NCI-H2029 (cell line): ENCODE measurements around the gene TMEM120A.

Experiments used
- DNase-seq: peaks from one replicate; lab custom pipeline; 2025; lab: John Stamatoyannopoulos, UW

TMEM120A gene

DNA sequence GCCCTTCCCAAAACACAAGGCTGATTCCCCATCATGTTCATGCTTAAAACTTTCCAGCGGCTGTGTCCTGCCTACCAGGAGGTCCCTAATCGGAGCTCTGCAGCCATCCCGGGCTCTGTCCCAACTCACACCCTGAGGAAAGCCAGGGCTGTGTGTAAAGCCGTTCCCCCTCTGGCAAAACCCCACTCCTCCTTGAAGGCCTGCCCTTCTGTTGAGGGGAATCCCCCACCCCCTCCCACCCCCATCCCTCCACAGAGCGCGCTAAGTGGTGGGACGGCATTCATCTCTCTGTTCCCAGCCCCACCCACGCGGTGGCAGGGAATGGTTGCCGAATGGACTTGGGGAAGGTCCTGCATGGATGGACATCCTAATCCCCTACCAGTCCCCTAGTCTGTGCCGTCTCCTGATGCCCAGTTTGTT lies 667 bp upstream of the TMEM120A start:
- DNase-seq: no peak

DNA sequence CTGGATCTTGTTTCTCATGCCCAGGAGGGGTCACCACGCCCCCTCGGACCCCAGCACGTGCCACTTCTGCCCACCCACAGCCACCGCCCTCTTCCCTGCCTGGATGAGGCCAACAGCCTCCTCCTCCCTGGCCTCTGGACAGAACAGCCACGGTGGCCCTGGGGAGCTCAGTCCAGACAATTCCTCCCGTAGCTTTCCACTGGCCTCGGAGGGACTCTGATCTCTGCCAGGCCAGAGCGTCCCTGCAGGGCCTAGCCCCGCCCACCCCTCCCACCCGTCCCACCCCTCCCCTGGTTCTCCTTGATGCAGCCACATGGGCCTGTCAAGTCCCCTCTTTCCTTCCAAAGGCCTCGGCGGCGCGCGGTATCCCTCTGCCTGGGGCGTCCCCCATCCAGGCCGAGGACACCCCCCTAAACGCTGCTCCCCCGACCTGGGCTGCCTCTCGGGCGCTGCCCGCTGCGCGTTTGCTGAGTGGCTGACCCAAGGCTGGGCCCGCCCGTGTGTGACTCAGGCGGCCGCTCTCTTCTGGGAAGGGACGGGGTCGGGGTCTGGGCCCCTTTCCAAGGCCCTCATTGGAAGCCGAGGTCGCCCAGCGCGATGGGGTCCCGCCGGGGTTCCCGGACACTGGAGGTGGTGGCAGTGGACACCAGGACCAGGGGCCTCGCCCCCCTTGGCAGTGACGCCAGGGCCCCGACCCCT lies 557 bp downstream of the TMEM120A start:
- DNase-seq: no peak

DNA sequence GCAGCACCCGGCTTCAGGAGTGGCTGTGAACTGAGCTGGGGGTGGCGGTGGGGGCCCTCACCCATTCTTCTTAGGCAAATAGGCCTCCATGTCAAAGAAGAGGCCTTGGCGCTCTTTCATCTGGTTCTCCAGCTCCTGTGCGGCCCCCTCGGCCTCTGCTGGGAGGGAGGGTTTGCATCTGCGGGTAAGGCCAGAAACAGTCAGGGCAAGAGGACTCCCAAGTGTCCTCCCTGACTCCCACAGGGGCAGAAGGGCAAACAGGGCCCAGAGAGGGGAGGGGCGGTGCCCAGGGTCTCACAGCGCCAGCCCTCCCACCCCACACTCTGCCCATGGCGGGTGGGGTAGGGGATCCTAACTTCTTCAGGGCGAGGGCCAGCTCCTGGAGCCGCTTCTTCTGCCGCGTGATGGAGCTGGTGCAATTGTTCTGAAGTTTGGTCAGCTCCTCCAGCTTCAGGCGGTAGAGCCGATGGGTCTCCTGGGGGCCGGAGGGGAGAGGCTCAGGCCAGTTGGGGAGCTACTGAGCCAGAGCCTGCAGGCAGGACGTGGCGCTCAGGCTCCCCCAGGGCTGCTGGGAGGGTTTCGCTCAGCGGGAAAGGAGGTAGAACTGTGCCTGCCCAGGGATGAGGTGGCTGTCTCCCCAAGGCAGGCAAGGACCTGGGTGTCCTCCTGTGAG lies 2.2 kb downstream of the TMEM120A start:
- no peak for DNase-seq

DNA sequence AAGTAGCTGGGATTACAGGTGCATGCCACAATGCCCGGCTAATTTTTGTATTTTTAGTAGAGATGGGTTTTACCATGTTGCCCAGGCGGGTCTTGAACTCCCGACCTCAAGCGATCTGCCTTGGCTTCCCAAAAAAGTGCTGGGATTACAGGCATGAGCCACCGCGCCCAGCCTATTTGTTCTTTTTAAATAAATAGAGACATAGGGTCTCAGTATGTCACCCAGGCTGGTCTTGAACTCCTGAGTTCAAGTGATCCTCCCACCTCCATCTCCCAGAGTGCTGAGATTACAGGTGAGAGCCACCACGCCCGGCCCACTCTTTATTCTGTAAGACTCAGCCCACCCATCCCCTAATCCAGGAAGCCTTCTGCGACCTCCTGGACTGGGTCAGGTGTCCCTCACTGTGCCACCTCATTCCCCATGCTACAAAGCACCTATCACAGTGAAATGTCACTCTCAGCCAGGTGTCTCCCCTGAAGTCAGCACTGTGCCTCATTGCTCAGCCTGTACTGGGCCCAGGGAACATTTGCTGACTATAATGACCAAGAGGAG lies 2.8 kb downstream of the TMEM120A start:
- no peak for DNase-seq

DNA sequence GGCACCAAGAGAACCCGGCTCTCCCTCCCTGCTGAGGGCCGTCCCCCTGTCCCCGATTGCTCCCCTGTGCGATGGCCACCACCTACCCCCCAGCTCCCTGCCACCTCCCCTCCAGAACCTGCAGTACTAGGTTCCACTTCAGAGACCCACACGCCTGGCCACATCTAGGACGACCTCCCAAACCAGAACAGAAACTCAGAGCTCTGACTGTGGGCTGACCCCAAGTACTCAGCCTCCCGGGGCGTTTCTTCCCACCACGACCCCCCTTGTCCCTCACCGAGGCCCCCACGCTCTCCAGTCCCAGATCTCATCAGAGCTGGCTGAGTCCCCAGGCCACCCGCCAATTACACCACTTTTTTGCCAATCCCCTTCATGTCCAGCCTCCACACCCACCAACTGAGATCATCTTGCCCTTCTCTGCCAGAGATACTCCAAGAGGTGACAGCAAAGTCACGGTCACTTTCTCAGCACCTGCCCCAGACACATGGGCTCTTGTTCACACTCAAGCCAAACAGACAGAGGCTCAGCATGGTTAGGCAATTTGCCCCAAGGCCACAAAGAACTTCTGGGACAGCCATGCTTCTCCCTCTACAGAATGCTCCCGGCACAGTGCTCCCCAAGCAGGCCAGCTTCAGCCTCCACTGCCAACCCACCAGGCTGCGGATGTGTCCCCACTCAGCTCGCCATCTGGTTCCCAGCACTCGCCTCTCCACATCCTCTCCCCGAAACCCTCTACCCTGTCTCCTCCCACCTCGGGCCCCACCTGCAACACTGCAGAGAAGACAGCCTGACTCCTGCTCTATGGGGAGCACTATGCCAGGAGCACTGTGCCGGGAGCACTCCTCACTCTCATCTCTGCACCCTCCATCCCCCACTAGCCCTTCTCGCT lies 4.7 kb downstream of the TMEM120A start:
- no peak for DNase-seq

DNA sequence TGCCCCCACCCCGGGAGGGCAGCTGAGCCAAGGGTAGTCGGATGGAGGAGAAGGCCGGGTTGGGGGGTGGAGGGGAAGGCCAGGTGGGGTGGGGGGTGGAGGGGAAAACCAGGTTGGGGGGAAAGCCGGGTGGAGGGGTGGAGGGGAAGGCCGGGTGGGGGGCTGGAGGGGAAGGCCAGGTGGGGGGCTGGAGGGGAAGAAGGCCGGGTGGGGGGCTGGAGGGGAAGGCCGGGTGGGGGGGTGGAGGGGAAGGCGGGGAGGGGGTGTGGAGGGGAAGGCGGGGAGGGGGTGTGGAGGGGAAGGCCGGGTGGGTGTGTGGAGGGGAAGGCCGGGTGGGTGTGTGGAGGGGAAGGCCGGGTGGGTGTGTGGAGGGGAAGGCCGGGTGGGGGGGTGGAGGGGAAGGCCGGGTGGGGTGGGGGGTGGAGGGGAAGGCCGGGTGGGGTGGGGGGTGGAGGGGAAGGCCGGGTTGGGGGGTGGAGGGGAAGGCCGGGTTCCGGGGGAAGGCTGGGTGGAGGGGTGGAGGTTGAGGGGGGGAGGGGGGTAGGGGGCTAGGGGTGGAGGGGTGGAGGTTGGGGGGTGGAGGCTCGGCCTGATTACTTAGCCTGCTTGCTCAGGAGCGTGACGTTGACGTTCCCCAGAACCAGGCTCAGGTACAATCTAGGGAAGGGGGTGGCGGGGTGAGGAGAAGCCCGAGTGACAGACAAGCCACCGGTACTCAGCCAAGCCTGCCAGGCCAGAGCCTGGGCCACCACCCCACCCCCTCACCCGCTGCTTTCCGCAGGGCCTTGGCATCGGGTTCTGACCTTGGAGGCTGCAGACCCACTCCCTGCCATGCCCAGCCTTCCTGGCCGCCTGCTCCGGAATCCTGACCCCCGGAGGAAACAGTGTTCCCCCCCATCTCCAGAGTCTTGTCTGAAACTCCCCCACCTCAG lies 5.6 kb downstream of the TMEM120A start:
- DNase-seq: no peak

DNA sequence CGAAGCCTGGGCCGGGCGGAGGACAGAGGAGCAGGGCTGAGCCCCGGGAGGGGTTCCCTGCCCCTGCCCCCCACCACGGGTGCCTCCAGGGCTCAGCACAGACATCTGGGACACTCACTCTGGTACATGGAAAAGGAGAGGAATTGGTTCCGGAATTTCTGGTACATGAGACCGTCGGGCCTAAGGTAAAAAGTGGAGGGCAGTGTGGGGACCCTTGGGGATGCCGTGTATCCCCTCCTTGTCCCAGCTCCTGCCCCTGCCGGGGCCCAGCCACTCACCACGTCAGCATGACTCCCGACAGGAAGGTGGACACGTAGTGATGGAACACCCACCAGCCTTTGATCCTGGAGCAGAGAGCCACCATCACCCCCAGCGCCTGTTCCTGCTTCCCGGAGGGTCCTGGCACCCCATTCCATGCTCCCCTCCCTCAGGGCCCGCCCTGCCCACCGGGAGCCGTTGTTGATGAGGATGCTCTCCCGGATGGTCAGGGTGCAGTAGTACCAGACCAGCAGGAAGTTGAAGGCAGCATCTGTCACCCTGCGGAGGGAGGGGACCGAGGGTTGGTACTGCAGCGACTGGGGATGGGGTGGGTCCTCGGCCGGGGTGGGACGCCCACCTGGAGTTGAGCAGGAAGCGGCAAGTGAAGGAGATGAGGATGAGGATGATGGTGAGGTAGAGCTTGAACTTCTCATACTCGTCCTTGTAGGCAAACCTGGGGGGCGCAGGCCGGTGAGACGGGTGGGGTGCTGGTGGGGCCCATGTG lies 6.4 kb downstream of the TMEM120A start:
- DNase-seq: no peak

DNA sequence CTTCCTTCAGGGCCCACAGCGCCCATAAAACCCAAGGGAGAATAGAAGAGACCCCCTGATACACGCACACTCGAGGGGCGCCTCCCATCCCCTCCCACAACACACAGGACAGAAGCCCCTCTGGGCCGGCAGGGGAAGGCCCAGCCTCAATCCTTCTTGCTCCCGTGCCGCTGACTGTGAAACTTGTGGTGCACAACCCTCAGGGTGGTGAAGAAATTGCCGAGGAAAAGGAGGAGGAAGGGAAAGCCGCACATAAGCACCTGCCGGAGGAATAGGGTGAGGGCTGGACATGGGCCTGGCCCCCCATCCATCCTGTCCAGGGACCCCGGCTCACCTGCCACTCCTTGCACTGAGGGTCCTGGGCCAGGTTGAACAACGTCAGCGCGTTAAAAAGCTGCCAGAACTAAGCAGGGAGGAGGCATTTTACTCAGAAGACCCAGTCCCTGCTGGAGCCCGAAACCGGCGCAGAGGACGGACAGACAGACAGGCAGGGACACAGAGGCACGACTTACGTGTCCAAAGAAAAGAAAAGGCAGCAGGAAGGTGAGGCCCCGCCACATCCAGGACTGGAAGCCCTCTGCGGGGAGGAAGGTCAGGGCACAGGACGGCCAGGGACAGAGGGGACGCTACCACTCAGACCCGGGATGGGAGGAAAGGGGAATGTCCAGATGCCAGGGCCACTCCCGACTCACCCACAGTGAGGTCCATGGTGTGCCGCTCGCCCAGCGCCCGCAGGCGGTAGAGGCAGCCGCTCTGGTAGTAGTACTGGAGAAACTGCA lies 7.2 kb downstream of the TMEM120A start:
- no peak for DNase-seq

DNA sequence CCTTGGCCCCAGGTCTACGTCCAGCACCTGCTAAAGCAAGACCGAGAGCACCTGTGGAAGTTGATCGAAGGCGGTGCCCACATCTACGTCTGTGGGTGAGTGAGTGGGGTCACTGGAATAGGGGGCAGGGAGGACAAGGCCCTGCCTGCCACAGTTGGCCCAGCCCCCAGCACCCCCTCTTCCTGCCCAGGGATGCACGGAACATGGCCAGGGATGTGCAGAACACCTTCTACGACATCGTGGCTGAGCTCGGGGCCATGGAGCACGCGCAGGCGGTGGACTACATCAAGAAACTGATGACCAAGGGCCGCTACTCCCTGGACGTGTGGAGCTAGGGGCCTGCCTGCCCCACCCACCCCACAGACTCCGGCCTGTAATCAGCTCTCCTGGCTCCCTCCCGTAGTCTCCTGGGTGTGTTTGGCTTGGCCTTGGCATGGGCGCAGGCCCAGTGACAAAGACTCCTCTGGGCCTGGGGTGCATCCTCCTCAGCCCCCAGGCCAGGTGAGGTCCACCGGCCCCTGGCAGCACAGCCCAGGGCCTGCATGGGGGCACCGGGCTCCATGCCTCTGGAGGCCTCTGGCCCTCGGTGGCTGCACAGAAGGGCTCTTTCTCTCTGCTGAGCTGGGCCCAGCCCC lies 8.1 kb downstream of the TMEM120A start:
- DNase-seq: no peak

DNA sequence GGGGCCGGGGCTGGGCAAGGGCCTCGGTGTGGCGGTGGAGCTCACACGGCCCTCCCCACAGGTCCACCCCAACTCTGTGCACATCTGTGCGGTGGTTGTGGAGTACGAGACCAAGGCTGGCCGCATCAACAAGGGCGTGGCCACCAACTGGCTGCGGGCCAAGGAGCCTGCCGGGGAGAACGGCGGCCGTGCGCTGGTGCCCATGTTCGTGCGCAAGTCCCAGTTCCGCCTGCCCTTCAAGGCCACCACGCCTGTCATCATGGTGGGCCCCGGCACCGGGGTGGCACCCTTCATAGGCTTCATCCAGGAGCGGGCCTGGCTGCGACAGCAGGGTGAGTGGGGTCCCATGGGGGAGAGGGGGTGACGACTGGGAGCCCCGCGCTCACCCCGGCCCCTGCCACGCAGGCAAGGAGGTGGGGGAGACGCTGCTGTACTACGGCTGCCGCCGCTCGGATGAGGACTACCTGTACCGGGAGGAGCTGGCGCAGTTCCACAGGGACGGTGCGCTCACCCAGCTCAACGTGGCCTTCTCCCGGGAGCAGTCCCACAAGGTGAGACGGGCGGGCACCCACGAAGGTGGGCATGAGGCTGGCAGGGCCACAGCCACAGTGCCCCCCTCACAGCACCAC lies 8.8 kb downstream of the TMEM120A start:
- no peak for DNase-seq

DNA sequence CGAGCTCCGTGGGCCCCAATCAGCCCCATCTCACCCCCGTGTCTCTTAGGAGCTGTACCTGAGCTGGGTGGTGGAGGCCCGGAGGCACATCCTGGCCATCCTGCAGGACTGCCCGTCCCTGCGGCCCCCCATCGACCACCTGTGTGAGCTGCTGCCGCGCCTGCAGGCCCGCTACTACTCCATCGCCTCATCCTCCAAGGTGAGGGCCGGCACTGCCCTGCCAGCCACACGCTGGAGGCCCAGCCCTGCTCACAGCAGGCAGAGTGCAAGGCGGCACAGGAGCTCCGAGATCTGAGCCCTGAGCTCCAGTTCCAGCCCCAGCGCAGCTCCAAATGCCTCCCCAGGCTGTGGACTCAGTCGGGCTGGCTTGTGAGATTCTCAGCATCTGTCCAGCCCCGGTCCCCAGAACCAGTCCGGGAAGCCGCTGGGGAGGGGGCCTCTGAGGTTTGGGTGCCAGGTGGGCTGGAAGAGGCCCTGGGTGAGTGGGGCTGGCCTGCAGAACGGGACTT lies 9.3 kb downstream of the TMEM120A start:
- no peak for DNase-seq

DNA sequence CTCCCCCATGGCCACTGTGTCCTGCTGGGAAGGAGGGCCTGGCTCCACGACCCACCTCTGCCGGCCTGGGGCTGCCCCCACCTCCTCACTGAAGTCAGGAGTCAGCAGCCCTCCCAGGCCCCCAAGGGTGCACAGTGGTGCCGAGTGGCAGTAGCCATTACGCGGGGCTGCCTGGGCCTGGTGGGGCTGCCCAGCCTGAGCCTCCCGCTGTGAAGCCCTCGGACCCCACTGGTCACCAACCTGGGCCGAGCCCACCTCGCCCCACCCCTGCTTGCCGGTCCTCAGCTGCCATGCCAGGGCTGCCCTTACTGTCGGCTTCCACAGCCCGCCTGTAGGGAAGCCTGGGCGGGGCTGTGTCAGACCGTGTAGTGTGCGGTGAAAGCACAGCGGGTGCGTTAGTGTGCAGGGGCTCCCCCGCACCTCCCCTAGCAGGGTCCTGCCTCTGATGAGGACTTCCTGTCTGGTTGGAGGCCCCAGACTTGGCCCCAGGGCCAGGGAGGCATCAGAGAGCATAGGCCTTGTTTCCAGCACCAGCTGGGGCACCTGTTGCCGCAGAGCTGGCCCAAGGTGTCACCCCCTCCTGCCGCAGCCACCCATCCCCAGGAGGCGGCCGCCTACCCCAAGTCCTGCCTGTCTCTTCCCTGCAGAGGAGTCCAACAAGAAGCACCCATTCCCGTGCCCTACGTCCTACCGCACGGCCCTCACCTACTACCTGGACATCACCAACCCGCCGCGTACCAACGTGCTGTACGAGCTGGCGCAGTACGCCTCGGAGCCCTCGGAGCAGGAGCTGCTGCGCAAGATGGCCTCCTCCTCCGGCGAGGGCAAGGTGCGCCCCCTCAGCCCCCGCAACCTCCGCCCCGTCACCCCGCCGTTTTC lies 10.0 kb downstream of the TMEM120A start:
- no peak for DNase-seq

DNA sequence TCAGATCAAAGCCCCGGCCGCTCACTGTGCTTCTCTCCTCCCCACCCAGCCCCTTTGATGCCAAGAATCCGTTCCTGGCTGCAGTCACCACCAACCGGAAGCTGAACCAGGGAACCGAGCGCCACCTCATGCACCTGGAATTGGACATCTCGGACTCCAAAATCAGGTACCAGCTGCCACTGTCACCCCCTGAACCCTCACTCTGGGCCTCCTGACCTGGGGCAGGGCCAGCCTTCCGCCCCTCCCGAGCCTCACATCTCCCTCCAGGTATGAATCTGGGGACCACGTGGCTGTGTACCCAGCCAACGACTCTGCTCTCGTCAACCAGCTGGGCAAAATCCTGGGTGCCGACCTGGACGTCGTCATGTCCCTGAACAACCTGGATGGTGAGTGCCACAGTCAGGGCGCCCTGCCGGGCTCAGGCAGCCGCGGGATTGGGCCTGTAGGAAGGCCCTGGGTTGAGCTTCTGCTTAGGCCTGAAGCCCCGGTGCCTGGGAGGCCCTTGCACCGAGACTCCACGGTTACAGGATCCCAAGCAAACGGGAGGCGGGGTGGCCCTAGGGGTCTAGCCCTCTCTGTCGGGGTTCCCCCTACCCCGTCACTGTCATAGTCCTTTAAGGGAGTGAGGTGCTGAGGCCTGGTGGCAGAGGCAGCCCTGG lies 10.8 kb downstream of the TMEM120A start:
- DNase-seq: no peak

DNA sequence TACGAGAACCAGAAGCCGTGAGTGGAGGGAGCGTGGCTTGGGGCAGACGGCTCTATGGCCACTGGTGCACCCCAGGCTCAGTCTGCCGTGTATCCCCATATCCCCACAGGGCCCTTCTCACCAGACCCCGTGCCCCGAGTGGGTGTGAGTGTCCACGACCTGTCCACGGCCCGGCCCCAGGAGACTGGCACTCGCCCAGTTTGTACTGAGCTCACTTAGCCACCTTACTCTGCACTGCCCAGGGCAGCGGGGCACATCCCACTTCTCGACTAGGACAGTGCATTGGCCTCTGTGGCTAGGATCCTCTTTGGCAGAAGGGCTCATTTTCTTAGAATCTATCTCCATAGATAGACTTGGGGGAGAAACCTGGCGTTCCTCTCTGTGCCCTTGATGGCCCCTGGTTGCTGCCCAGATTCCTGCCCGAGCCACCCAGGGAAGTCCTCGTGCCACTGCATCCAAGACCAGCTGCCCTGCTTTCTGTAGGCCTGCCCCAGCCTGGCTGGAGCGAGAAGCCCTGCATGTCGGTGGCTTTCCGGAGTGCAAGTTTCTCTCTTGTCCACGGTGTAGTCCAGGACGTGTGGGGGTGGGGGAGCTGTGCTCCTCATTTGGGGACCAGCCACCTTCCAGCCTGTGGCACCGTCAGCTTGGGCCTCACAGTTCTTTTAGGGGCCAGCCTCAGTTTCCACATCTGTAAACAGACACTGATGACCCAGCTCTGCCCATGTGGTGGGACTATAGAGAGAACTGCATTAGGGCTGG lies 11.9 kb downstream of the TMEM120A start:
- DNase-seq: no peak

DNA sequence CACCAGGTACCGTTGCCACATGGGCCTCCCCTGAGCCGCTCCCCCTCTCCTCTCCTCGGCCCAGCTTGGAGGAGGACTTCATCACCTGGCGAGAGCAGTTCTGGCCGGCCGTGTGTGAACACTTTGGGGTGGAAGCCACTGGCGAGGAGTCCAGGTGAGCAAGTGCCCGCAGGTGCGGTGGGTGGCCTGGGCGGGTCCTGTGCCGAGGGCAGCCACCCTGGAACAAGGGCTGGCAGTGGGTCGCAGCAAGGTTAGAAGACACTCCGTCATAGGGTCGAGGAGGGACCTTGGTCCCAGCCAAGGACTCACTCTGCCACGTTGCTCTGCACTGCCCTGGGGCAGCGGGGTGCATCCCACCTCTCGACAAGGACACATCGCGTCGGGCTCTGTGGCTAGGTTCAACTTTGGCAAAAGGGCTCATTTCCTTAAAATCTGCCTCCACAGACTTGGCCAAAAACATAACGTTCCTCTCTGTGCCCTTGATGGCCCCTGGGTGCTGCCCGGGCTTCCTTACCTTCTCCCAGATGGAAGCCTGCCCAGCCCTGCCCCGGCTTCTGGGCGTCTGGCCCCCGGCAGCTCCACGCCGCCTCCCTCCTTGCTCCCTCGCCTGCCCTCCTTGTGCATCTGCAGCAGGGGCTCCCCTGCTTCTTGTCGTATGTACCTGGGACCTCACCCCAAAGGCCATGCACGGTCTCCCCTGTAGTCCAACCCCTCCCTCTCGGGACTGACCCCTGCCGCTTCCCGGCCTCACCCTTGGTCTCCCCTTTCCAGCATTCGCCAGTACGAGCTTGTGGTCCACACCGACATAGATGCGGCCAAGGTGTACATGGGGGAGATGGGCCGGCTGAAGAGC lies 12.7 kb downstream of the TMEM120A start:
- DNase-seq: no peak

DNA sequence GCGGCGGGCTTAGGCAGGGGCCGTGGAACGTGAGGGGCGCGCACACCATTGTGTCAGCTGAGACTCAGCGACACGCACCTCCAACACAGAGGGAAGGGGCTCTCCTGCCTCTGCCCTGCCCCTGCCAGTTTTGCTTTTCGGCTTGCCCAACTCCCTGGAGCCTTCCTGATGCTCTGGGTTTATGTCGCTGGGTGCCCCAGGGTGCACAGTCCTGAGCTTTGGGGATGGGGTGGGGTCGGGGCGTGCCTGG lies 13.3 kb downstream of the TMEM120A start:
- no peak for DNase-seq
